Stimulated activated CD4-positive, alpha-beta T cell treated with anti-CD3 and anti-CD28 coated beads, Interleukin-1b, Interleukin-23, amount 100 ng/mL, for 4 hours (primary cell): ENCODE results near the gene TTC27.
"Not testable (repeated sequence)": the region's sequence is repeated elsewhere in the genome, so short reads cannot be mapped to it uniquely, and the experiment has no call there.

ENCODE experiments used
- DNase-seq, 2 donors: peaks; one replicate each; pipeline ENCODE4 v3.0.0-alpha.2; 2020; ENCODE audit warnings: low read depth in 2 of 2

Gene TTC27

GRCh38 chr2:32627814-32628579 is at the start of gene TTC27:
TTC27 (plus strand) TSS chr2:32628050; CDS start chr2:32628293, 243 bp downstream.
- peak; percentile 94 to 95 for DNase-seq

- DNase-seq, result no peak
Observed at GRCh38 chr2:32591669-32592463, 36.0 kb upstream of the TTC27 start.

- no peak for DNase-seq
Observed at GRCh38 chr2:32594573-32594972, 33.3 kb upstream of the TTC27 start.

GRCh38 chr2:32611366-32611765 is 16.5 kb upstream of the TTC27 start:
- DNase-seq, result no peak

- no peak for DNase-seq
Observed at GRCh38 chr2:32611771-32612170, 16.1 kb upstream of the TTC27 start.

GRCh38 chr2:32614084-32614483 is 13.8 kb upstream of the TTC27 start:
- DNase-seq, result no peak

- no peak for DNase-seq
Observed at GRCh38 chr2:32617599-32618189, 10.2 kb upstream of the TTC27 start.

GRCh38 chr2:32622570-32623310 is 5.1 kb upstream of the TTC27 start:
- DNase-seq, result no peak

- no peak for DNase-seq
Observed at GRCh38 chr2:32623311-32623706, 4.5 kb upstream of the TTC27 start.

GRCh38 chr2:32624812-32625211 is 3.0 kb upstream of the TTC27 start:
- DNase-seq, result no peak

GRCh38 chr2:32626639-32627221 is 1.1 kb upstream of the TTC27 start:
- DNase-seq, result no peak

GRCh38 chr2:32627441-32627813 is 423 bp upstream of the TTC27 start:
- no peak for DNase-seq

GRCh38 chr2:32632089-32632488 is 4.2 kb downstream of the TTC27 start:
- no peak for DNase-seq

- DNase-seq, result no peak
Observed at GRCh38 chr2:32633040-32633439, 5.2 kb downstream of the TTC27 start.

- not testable (repeated sequence) for DNase-seq
Observed at GRCh38 chr2:32638548-32638947, 10.7 kb downstream of the TTC27 start.

- DNase-seq, result no peak
Observed at GRCh38 chr2:32641180-32641579, 13.3 kb downstream of the TTC27 start.

- DNase-seq, result no peak
Observed at GRCh38 chr2:32647180-32647651, 19.4 kb downstream of the TTC27 start.

GRCh38 chr2:32652555-32653209 is 24.8 kb downstream of the TTC27 start:
- DNase-seq, result no peak

GRCh38 chr2:32656069-32656468 is 28.2 kb downstream of the TTC27 start:
- DNase-seq, result no peak

GRCh38 chr2:32663864-32664263 is 36.0 kb downstream of the TTC27 start:
- DNase-seq, result no peak

GRCh38 chr2:32666704-32667103 is 38.9 kb downstream of the TTC27 start:
- DNase-seq, result no peak
